GM19023 (cell line): ENCODE data around the gene MET.
"Not testable (repeated sequence)": the region's sequence is repeated elsewhere in the genome, so short reads cannot be mapped to it uniquely, and the experiment has no call there.

ENCODE experiments used
- ATAC-seq: cut with Tn5 transposase; IDR thresholded peaks from one replicate; pipeline ENCODE4 v1.9.1; 2021; ENCODE audit warnings: mild to moderate bottlenecking, moderate library complexity; ENCODE audit not compliant: unreplicated experiment

The MET gene

DNA sequence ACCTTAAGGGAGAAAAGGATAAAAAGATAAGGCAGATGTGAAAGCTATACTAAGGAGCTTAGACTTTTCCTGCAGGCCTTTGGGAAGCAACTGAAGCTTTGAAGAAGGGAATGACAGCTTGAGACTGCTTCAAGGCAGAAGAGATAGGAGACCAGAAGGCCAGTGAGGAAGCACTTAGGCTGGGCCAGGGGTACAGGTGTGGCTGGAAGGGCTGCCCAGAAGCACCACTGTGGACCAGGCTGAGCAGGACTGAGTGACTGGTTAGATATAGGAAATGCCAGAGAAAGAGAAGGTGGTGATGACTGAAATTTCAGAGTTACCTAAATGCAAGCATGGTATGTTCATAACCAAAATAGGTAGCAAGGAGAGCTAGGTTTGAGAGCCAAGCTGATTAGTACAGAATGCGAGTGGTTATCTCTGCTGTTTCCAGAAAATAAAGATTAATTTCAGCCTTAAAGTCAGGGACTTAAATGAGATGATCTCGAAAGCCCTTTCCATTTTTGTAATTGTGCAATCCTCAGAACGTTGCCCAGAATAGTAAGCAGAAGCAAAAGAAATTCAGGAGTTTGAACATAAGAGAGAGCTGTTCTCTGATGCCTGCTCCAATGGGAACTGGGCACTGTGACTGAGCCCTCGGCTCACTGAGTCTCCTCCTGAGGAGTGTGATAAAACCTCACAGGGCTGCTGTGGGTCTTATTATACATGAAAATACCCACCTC lies 54.9 kb downstream of the MET start:
- ATAC-seq, result no peak

DNA sequence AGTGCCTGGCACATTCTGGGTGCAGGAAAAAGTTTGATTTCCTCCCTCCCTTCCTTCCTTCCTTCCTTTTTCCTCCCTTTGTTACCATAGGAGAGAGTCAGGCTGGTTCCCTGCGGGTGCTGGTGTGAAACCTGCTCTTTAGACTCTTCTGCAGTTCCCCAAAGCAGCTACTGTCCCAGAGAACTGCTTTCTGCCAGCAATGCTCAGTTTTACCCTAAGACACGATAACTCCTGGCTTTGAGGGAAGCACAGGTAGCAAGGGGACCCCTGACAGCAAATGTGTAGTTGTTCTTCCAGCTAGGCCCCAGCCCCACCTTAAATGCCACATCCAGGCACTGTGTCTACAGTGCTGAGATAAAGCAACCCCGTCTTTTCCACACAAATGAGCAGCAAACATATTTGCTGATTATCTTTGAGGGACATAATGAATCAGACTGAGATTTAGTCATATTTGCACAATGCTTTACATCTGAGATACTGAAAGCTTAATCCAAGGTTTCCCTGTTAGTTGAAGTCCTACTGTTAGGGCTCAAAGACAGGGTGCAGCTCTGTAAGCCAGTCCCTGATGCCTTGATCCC lies 55.5 kb downstream of the MET start:
- ATAC-seq, result no peak

DNA sequence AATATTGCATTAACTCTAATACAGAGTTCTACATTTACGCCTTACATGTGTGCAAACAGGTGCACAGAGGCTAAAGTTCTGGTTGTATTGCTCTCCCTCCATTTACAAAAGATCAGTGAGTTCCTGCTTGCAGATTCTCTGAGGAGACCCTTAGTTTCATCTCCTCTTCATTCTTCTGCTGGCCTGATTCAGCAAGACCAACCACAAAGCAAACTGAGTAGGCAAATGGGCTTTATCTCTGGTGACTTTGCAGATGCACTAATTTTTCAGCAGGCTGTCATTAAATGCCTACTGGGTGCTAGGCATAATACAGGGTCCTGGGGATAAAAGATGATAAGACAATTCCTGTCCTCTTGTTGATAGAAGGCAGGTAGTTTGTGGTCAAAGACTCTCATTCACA lies 56.4 kb downstream of the MET start:
- ATAC-seq, result no peak

DNA sequence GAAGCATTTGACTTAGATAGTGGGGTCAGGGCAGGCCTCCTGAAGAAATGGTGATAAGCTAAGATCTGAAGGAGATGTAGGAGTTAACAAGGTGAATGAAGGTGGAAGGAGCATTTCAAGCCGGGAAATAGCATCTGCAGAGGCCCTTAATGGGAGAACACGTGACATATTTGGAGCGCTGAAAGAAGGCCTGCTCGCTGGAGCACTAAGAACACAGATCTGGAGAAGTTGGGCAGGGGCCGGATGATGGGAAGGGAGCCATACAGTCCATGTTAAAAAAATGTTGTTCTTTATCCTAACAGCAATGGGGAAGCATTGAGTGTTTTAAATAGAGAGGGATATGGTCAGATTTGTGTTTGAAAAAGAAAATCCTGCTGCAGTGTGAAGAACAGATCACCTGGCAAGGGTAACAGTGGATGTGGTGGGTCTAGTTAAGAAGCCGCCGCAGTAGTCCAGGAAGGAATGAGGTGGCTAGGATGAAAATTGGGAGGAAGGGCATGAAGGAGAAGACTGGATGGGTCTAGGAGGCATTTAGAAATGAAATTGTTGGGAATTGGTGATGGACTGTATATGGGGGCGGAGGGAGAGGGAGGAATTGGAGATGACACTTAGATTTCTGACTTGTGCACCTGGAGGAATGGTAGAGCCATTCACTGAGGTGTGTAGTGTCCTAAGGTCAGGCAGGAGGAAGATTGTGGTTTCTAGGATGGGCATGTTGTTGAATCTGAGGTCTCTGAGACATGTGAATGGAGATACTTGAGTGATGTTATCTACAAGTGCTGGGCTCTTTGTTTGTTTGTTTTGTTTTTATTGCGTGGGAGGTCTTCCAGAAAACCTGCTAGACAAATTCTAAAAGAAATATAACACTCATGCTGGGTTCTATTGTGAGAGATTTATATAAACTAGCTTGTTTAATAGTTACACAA lies 58.4 kb downstream of the MET start:
- ATAC-seq, result no peak

DNA sequence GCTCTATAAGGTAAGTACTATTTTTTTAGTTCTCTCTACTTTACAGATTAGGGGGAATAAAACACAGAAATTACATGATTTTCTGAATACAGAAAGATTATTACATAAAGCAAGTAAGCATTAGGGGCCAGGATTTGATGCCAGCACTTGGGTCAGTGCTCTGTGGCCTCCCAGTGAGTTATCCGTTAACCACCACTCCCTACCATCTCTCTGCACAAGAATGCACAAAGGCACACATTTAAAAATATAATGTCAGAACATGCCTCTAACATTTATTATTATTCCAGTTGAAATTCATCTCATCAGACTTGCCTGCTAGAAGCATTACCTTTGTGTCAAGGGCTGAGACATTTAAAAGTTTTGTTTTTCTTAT lies 59.0 kb downstream of the MET start:
- ATAC-seq, result no peak

GRCh38 chr7:116731445-116732335 lies 59.7 kb downstream of the MET start:
- no peak for ATAC-seq

- no peak for ATAC-seq
These were observed 61.0 kb downstream of the MET start for GRCh38 chr7:116732788-116733694.

- ATAC-seq, result no peak
These were observed 62.1 kb downstream of the MET start for GRCh38 chr7:116733924-116734580.

GRCh38 chr7:116734710-116735109 lies 62.7 kb downstream of the MET start:
- ATAC-seq, result no peak

- ATAC-seq, result no peak
These were observed 65.1 kb downstream of the MET start for GRCh38 chr7:116736927-116737715.

GRCh38 chr7:116738378-116738777 lies 66.4 kb downstream of the MET start:
- ATAC-seq, result no peak

- ATAC-seq, result no peak
These were observed 67.3 kb downstream of the MET start for GRCh38 chr7:116739307-116739706.

GRCh38 chr7:116740231-116740630 lies 68.2 kb downstream of the MET start:
- no peak for ATAC-seq

DNA sequence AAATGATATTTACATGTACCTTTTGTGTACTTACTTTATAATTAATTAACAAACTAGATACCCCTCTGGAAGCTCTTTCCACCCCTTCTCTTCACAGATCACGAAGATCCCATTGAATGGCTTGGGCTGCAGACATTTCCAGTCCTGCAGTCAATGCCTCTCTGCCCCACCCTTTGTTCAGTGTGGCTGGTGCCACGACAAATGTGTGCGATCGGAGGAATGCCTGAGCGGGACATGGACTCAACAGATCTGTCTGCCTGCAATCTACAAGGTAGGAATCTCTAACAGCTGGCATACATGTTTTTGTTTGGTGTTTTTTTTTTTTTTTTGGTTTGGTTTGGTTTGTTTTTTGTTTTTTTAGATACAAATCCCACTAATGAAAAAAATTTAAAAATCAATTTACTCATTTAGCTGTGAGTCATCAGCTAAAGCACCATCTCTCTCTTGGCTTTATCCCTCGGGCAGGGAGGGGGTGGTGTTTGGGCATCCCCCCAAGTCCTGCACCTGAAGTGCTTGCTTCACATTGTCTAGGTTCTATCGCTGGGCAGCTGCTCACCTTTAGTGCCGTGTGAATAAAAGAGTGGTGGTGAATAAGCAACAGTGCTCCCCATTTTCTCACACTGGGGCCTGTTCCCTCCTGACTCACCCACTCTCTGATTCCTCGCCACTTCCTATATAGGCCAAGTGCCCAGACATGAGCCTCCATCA lies 68.9 kb downstream of the MET start:
- ATAC-seq, result no peak

GRCh38 chr7:116741625-116742316 lies 69.8 kb downstream of the MET start:
- ATAC-seq, result no peak

DNA sequence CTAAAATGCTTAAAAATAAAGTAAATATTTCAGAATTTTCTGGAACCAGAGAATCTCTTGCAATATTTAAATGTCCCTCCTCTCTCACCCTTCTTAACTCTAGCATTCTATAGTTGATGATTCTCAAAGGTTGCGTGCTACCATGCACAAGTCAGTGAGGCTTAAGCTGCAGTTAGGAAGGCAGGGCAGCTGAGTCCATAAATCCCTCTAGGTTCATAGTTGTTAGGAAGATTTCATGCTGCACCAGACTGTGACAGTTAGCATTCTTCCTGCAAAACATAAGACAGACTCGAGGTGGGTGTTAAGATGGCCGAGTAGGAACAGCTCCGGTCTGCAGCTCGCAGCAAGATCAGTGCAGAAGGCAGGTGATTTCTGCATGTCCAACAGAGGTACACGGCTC lies 70.6 kb downstream of the MET start:
- ATAC-seq, result no peak

DNA sequence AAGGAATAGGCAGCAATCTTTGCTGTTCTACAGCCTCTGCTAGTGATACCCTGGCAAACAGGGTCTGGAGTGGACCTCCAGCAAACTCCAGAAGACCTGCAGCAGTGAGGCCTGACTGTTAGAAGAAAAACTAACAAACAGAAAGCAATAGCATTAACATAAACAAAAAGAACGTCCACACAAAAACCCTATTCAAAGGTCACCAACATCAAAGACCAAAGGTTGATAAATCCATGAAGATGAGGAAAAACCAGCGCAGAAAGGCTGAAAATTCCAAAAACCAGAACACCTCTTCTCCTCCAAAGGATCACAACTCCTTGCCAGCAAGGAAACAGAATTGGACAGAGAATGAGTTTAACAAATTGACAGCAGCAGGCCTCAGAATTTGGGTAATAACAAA lies 71.8 kb downstream of the MET start:
- not testable (repeated sequence) for ATAC-seq
